IMR-90 (cell line): ENCODE measurements around the gene BCL2L11. TPM values are rescaled to one million over a fixed set of nuclear protein-coding genes. Genes with fewer than 3 reads are reported as not detected.

Experiments
- ATAC-seq: fragments of 200-7000 bp; cut with Tn5 transposase; 2 replicates; pipeline ENCODE4 v1.9.1; 2020; ENCODE audit warnings: low read depth, mild to moderate bottlenecking, moderate library complexity
- BruUV-seq: library from RNA; stranded (reverse); fragments of 400-500 nt; replicated peaks from 2 replicates; lab custom pipeline; 2021; lab: Mats Ljungman, UMichigan
- CTCF ChIA-PET: fragments of 300-600 bp; formaldehyde crosslinking; extraction: SDS; loops from one replicate; lab custom pipeline; 2021; ENCODE audit warnings: antibody characterized with exemption; lab: Yijun Ruan, JAX
- POLR2A ChIA-PET: fragments of 300-600 bp; sonication (Branson Sonifier 250); formaldehyde crosslinking; loops from one replicate; lab custom pipeline; 2022; ENCODE audit warnings: antibody characterized with exemption; ENCODE audit not compliant: unreplicated experiment; lab: Charles Lee
- DNase-seq: peaks from one replicate; pipeline ENCODE4 v3.0.0; 2013
- H2AFZ ChIP-seq: replicated peaks from 2 replicates; pipeline ENCODE3; 2013; ENCODE audit warnings: low read length, mild to moderate bottlenecking; ENCODE audit not compliant: poor library complexity
- H2AK5ac ChIP-seq: 2 replicates; pipeline ENCODE4 v1.6.1; 2013; ENCODE audit warnings: low read depth, low read length, inconsistent platforms
- H2AK9ac ChIP-seq: replicated peaks from 2 replicates; pipeline ENCODE3; 2013; ENCODE audit warnings: mild to moderate bottlenecking, low read depth, low read length, moderate library complexity; ENCODE audit not compliant: poor library complexity
- H2BK120ac ChIP-seq: 2 replicates; pipeline ENCODE4 v1.6.1; 2013; ENCODE audit warnings: low read depth, low read length, inconsistent platforms
- H2BK15ac ChIP-seq: 3 replicates; pipeline ENCODE4 v1.6.1; 2013; ENCODE audit warnings: low read depth, low read length, inconsistent platforms
- H2BK20ac ChIP-seq: 2 replicates; pipeline ENCODE4 v1.6.1; 2013; ENCODE audit warnings: low read depth, mild to moderate bottlenecking, inconsistent platforms, low read length, moderate library complexity
- H2BK5ac ChIP-seq: 2 replicates; pipeline ENCODE4 v1.6.1; 2013; ENCODE audit warnings: mild to moderate bottlenecking, low read depth, low read length, inconsistent platforms; ENCODE audit not compliant: poor library complexity, severe bottlenecking
- H3K14ac ChIP-seq: replicated peaks from 2 replicates; pipeline ENCODE4 v1.6.1; 2013; ENCODE audit warnings: low read depth, low read length, inconsistent platforms
- H3K18ac ChIP-seq: 2 replicates; pipeline ENCODE4 v1.6.1; 2013; ENCODE audit warnings: low read depth, low read length, control low read depth
- H3K23ac ChIP-seq: 2 replicates; pipeline ENCODE4 v1.6.1; 2013; ENCODE audit warnings: low read depth, low read length, inconsistent platforms
- H3K27ac ChIP-seq: 2 replicates; pipeline ENCODE4 v1.5.1; 2013; ENCODE audit warnings: mild to moderate bottlenecking, control low read depth, low read length; ENCODE audit not compliant: insufficient read depth
- H3K27me3 ChIP-seq: 2 replicates; pipeline ENCODE4 v1.6.1; 2013; ENCODE audit warnings: low read length; ENCODE audit not compliant: control insufficient read depth, insufficient read depth
- H3K36me3 ChIP-seq: 2 replicates; pipeline ENCODE4 v1.6.1; 2013; ENCODE audit warnings: low read length, mixed read lengths; ENCODE audit not compliant: control insufficient read depth, insufficient read depth
- H3K4ac ChIP-seq: 2 replicates; pipeline ENCODE4 v1.6.1; 2013; ENCODE audit warnings: low read depth, low read length, inconsistent platforms
- H3K4me1 ChIP-seq: 2 replicates; pipeline ENCODE4 v1.6.1; 2013; ENCODE audit warnings: low read length, mixed read lengths; ENCODE audit not compliant: control insufficient read depth, insufficient read depth
- H3K4me2 ChIP-seq: 2 replicates; pipeline ENCODE4 v1.6.1; 2013; ENCODE audit warnings: low read depth, mild to moderate bottlenecking, control low read depth, low read length, moderate library complexity
- H3K4me3 ChIP-seq: 2 replicates; pipeline ENCODE4 v1.5.1; 2013; ENCODE audit warnings: low read depth, mild to moderate bottlenecking, control low read depth, low read length, moderate library complexity; ENCODE audit not compliant: insufficient read depth
- H3K56ac ChIP-seq: 2 replicates; pipeline ENCODE4 v1.6.1; 2013; ENCODE audit warnings: low read length, inconsistent platforms; ENCODE audit not compliant: insufficient read depth; ENCODE audit errors: extremely low read depth
- H3K79me1 ChIP-seq, 2 experiments: 2 replicates each; pipeline ENCODE4 v1.6.1; 2013; ENCODE audit warnings: low read length in 2 of 2, inconsistent platforms in 1 of 2, low read depth in 1 of 2
- H3K9ac ChIP-seq: 2 replicates; pipeline ENCODE4 v1.6.1; 2013; ENCODE audit warnings: low read depth, low read length, control low read depth
- H3K9me1 ChIP-seq: 2 replicates; pipeline ENCODE4 v1.6.1; 2013; ENCODE audit warnings: low read length, inconsistent platforms; ENCODE audit not compliant: insufficient read depth
- H3K9me3 ChIP-seq: 2 replicates; pipeline ENCODE4 v1.6.1; 2013; ENCODE audit warnings: low read length; ENCODE audit not compliant: control insufficient read depth, insufficient read depth
- H4K20me1 ChIP-seq: 2 replicates; pipeline ENCODE4 v1.6.1; 2013; ENCODE audit warnings: low read length, inconsistent platforms; ENCODE audit not compliant: insufficient read depth
- H4K5ac ChIP-seq: 2 replicates; pipeline ENCODE4 v1.6.1; 2013; ENCODE audit warnings: mild to moderate bottlenecking, low read depth, low read length, control low read depth
- H4K8ac ChIP-seq, 2 experiments: 2 replicates each; pipeline ENCODE4 v1.6.1; 2013; ENCODE audit warnings: low read depth in 2 of 2, low read length in 2 of 2, control low read depth in 1 of 2, inconsistent platforms in 1 of 2
- H4K91ac ChIP-seq: 2 replicates; pipeline ENCODE4 v1.6.1; 2013; ENCODE audit warnings: low read depth, low read length, inconsistent platforms; ENCODE audit not compliant: insufficient read depth
- BHLHE40 ChIP-seq: fragments of 150-350 bp; IDR thresholded peaks from 2 replicates; pipeline ENCODE4 v1.6.1; 2016; ENCODE audit warnings: mild to moderate bottlenecking, low read depth, low read length
- CEBPB ChIP-seq: IDR thresholded peaks from 2 replicates; pipeline ENCODE4 v1.6.1; 2012; ENCODE audit warnings: low read depth, low read length, improper control_type of control experiment
- CHD1 ChIP-seq: IDR thresholded peaks from 2 replicates; pipeline ENCODE4 v1.6.1; 2012; ENCODE audit warnings: low read depth, low read length, improper control_type of control experiment
- CTCF ChIP-seq: conservative IDR thresholded peaks from 2 replicates; pipeline ENCODE4 v1.5.1; 2012; ENCODE audit warnings: mild to moderate bottlenecking, low read depth, low read length, improper control_type of control experiment
- ELK1 ChIP-seq: fragments of 150-350 bp; IDR thresholded peaks from 2 replicates; pipeline ENCODE4 v1.6.1; 2016; ENCODE audit warnings: low read depth, mild to moderate bottlenecking, low read length, moderate library complexity, borderline replicate concordance
- FOS ChIP-seq: fragments of 150-350 bp; IDR thresholded peaks from 2 replicates; pipeline ENCODE4 v1.6.1; 2016; ENCODE audit warnings: low read depth, low read length
- MAFK ChIP-seq: IDR thresholded peaks from 2 replicates; pipeline ENCODE4 v1.6.1; 2012; ENCODE audit warnings: low read depth, low read length, improper control_type of control experiment
- MAZ ChIP-seq: IDR thresholded peaks from 2 replicates; pipeline ENCODE4 v1.6.1; 2012; ENCODE audit warnings: low read depth, mild to moderate bottlenecking, low read length, improper control_type of control experiment, moderate library complexity, borderline replicate concordance
- MXI1 ChIP-seq: IDR thresholded peaks from 2 replicates; pipeline ENCODE4 v1.6.1; 2012; ENCODE audit warnings: low read depth, mild to moderate bottlenecking, low read length, moderate library complexity, borderline replicate concordance
- NFE2L2 ChIP-seq: fragments of 150-350 bp; IDR thresholded peaks from 2 replicates; pipeline ENCODE4 v1.6.1; 2016; ENCODE audit warnings: low read depth, mild to moderate bottlenecking, low read length
- POLR2A ChIP-seq: IDR thresholded peaks from 2 replicates; pipeline ENCODE4 v1.6.1; 2012; ENCODE audit warnings: mild to moderate bottlenecking, low read depth, low read length
- RAD21 ChIP-seq: IDR thresholded peaks from 2 replicates; pipeline ENCODE4 v1.6.1; 2012; ENCODE audit warnings: low read length, improper control_type of control experiment
- RCOR1 ChIP-seq: IDR thresholded peaks from 2 replicates; pipeline ENCODE4 v1.6.1; 2012; ENCODE audit warnings: mild to moderate bottlenecking, low read length, improper control_type of control experiment; ENCODE audit not compliant: insufficient replicate concordance
- RFX5 ChIP-seq: IDR thresholded peaks from 2 replicates; pipeline ENCODE4 v1.8.0; 2012; ENCODE audit warnings: low read depth, mild to moderate bottlenecking, low read length, moderate library complexity
- SMC3 ChIP-seq: fragments of 150-350 bp; IDR thresholded peaks from 2 replicates; pipeline ENCODE4 v1.6.1; 2016; ENCODE audit warnings: low read depth, mild to moderate bottlenecking, antibody characterized with exemption, low read length, moderate library complexity
- WGBS, 2 experiments: methylation state at CpG; one replicate each; pipeline versions ENCODE4 v1.1.5 to v1.1.7; 2013; ENCODE audit warnings: missing lambda C conversion rate in 2 of 2; ENCODE audit not compliant: insufficient read length in 1 of 2; ENCODE audit errors: extremely low coverage in 2 of 2; 5-methylcytosine and 5-hydroxymethylcytosine counted together
- dilution Hi-C: fragments of 300-500 bp; cut with HindIII; formaldehyde crosslinking; loops from one replicate; pipeline ENCODE4 v1.14.3; 2018; ENCODE audit warnings: low sequenced_read_pairs; ENCODE audit not compliant: unreplicated experiment
- in situ Hi-C: fragments of 300-500 bp; cut with MboI; formaldehyde crosslinking; loops from 3 replicates; pipeline ENCODE4 v1.14.3; 2019; ENCODE audit warnings: low sequenced_read_pairs, inconsistent platforms, mixed read lengths
- intact Hi-C: fragments of 100-400 bp; cut with micrococcal nuclease; formaldehyde crosslinking; loops from 2 replicates; pipeline ENCODE4 v1.10.0; 2022
- polyA plus RNA-seq, 3 experiments: library from polyadenylated mRNA; depleted of rRNA; stranded (reverse); fragments of >200 nt; gene quantifications; 2 replicates each; pipeline ENCODE4 v1.2.3, GENCODE V29; 2012; ENCODE audit warnings: low replicate concordance in 1 of 3
- total RNA-seq: library from RNA; depleted of rRNA; stranded (reverse); fragments of >200 nt; gene quantifications from 2 replicates; pipeline ENCODE4 v1.2.3, GENCODE V29; 2012
- TF ChIP-seq, protein P1 (sequence below): fragments of 150-350 bp; IDR thresholded peaks from 2 replicates; pipeline ENCODE4 v1.6.1; 2017; ENCODE audit warnings: mild to moderate bottlenecking, antibody characterized with exemption, low read length, low read depth

BCL2L11 gene
- total and polyA plus RNA-seq, 2 of the 4 experiments (the other 2 are of a cell fraction), result 1.1 to 1.7 TPM

- Histone ChIP-seq H2BK20ac (no peak overlapping the region), H3K4me2 (no peak overlapping the region), H3K9me1 (no peaks in the 10 kb centered on the region), H3K27ac (no peak overlapping the region), H3K9me3 (no peaks in the 10 kb centered on the region; the same call in 1 of the 2 replicates), H2BK15ac (no peak overlapping the region), H3K79me1 (no peaks in the 10 kb centered on the region), H3K4me3 (no peak overlapping the region), H4K20me1 (no peaks in the 10 kb centered on the region), H3K18ac (no peak overlapping the region), H4K5ac (no peak overlapping the region), H3K56ac (no peak overlapping the region), H2AK9ac (no peak overlapping the region), H3K4me1 (no peaks in the 10 kb centered on the region), H2BK120ac (no peak overlapping the region), H3K14ac (no peak overlapping the region), H2AK5ac (no peak overlapping the region), H2BK5ac (no peak overlapping the region), H3K27me3 (peaks cover 36% of the 10 kb centered on the region), H2AFZ (no peak overlapping the region), H3K9ac (no peak overlapping the region), H4K8ac (no peak overlapping the region), H4K91ac (no peak overlapping the region), H3K36me3 (no peaks in the 10 kb centered on the region), H3K23ac (no peak overlapping the region), H3K4ac (no peak overlapping the region)
- ATAC-seq (no peak), DNase-seq (no peak)
- BruUV-seq, result no TSS peak
- WGBS, 2 experiments, result 100% methylated on average over 1 of the region's 3 CpGs; no CpG with 5 or more reads in 1 of the 2 experiments
- CTCF ChIA-PET, result interaction anchor here (0.6 kb wide), 2 partner anchors 277 to 1425 kb away, joined by 3 read pairs; no protein-coding TSS in a partner anchor
- POLR2A ChIA-PET, result no interaction called here
- intact Hi-C loops, result no loop called here
- dilution Hi-C loops, result no loop called here
- in situ Hi-C loops, result no loop called here
- TF ChIP-seq RAD21 (no peak), RCOR1 (no peak), MAZ (no peak), FOS (no peak), MXI1 (no peak), SMC3 (no peak), CTCF (no peak), MAFK (no peak), ELK1 (no peak), CEBPB (no peak), CHD1 (no peak), BHLHE40 (no peak), RFX5 (no peak), POLR2A (no peak), NFE2L2 (no peak)
- TF ChIP-seq, protein P1, sequence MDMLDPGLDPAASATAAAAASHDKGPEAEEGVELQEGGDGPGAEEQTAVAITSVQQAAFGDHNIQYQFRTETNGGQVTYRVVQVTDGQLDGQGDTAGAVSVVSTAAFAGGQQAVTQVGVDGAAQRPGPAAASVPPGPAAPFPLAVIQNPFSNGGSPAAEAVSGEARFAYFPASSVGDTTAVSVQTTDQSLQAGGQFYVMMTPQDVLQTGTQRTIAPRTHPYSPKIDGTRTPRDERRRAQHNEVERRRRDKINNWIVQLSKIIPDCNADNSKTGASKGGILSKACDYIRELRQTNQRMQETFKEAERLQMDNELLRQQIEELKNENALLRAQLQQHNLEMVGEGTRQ, result no peak
These were observed 28.9 kb upstream of the BCL2L11 start for GRCh38 chr2:111091811-111092211.
